Brain microvascular endothelial cell (primary cell): ENCODE results near the gene APBB2.
"Not testable (repeated sequence)": the region's sequence is repeated elsewhere in the genome, so short reads cannot be mapped to it uniquely, and the experiment has no call there.

Source experiments
- DNase-seq: peaks from one replicate; pipeline ENCODE4 v3.0.0-alpha.2; 2020
- H3K27ac ChIP-seq: fragments of 250-450 bp; sonication (Bioruptor Pico); 2 replicates; pipeline ENCODE4 v1.5.1; 2020; ENCODE audit warnings: mild to moderate bottlenecking, moderate library complexity
- H3K27me3 ChIP-seq: fragments of 250-450 bp; sonication (Bioruptor Pico); replicated peaks from 2 replicates; pipeline ENCODE4 v1.5.1; 2020; ENCODE audit warnings: mild to moderate bottlenecking
- H3K36me3 ChIP-seq: fragments of 250-450 bp; sonication (Bioruptor Pico); replicated peaks from 2 replicates; pipeline ENCODE4 v1.5.1; 2020; ENCODE audit warnings: mild to moderate bottlenecking
- H3K4me3 ChIP-seq: 2 replicates; pipeline ENCODE4 v1.5.1; 2011; ENCODE audit warnings: low read depth, mild to moderate bottlenecking, control low read depth, low read length, moderate library complexity
- CTCF ChIP-seq: IDR thresholded peaks from 2 replicates; pipeline ENCODE4 v1.5.1; 2011; ENCODE audit warnings: low read depth, mild to moderate bottlenecking, moderate library complexity, low read length, control low read depth, inconsistent platforms; ENCODE audit errors: missing control alignments
- in situ Hi-C: cut with HindIII; loops from 2 replicates; pipeline ENCODE4 v1.10.0; 2017; ENCODE audit warnings: low sequenced_read_pairs, low pct_ligation_motif_present

APBB2 gene

GRCh38 chr4:41009411-41009810, 204.9 kb downstream of the APBB2 start:
- H3K4me3 ChIP-seq, result no peak overlapping the region
- in situ Hi-C loops, result no loop called here

DNA sequence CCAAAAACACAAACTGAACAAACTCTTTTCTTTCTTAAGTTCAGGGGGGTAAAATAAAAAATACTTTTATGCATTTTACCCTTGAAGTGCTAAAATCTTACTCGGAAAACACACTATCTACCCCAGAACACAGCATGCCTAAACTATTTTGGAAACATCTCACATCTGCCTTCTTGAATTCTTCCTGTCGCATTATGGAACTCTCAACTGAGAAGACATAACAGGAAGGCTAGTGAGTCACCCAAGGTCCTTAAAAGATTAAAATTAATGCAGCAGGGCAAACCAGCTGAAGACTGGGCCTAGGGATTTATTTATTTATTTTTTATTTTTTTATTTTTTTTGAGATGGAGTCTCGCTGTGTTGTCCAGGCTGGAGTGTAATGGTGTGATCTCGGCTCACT, 208.2 kb downstream of the APBB2 start:
- Histone ChIP-seq H3K36me3 (peaks cover 5% of the 10 kb centered on the region), H3K27me3 (no peaks in the 10 kb centered on the region), H3K27ac (no peak overlapping the region), H3K4me3 (no peak overlapping the region)
- DNase-seq, result no peak
- no peak for TF ChIP-seq CTCF
- in situ Hi-C loops, result no loop called here

More at GRCh38 chr4:41009411-41009810, 204.9 kb downstream of the APBB2 start:
- peak overlapping the region; percentile 56 for H3K27ac ChIP-seq
- DNase-seq, result no peak
- no peak for TF ChIP-seq CTCF
- peaks cover 23% of the 10 kb centered on the region for H3K36me3 ChIP-seq
- H3K27me3 ChIP-seq, result no peaks in the 10 kb centered on the region

DNA sequence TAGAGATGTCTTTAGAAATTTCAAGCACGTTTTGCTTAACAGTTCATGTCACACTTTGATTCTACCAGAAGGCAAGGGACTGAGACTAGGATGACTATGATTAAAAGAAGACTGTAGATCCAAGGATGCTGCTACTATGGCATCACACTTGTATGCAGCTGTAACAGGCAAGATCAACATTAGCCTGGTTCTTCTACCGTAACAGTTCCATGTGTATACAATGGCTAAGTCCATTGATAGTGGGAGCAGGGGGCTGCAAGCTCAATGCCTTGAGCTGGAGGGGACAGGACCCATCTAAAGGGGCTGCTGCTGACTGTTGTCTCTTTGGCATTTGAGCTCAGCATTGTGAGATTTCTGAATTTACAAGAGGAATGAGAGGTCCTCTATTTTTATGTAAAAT, 212.0 kb downstream of the APBB2 start:
- no peaks in the 10 kb centered on the region for H3K27me3 ChIP-seq
- in situ Hi-C loops, result no loop called here
- no peak for DNase-seq
- no peak overlapping the region for H3K4me3 ChIP-seq
- H3K27ac ChIP-seq, result no peak overlapping the region
- no peak for TF ChIP-seq CTCF
- H3K36me3 ChIP-seq, result peaks cover 7% of the 10 kb centered on the region

GRCh38 chr4:41000356-41000755, 214.0 kb downstream of the APBB2 start:
- no peak overlapping the region for H3K4me3 ChIP-seq
- no peak overlapping the region for H3K27ac ChIP-seq
- no peak for TF ChIP-seq CTCF
- no peaks in the 10 kb centered on the region for H3K27me3 ChIP-seq
- H3K36me3 ChIP-seq, result peaks cover 3% of the 10 kb centered on the region
- in situ Hi-C loops, result no loop called here
- no peak for DNase-seq

- TF ChIP-seq CTCF, result no peak
- Histone ChIP-seq H3K36me3 (peaks cover 3% of the 10 kb centered on the region), H3K27ac (peak overlapping the region; percentile 56), H3K27me3 (no peaks in the 10 kb centered on the region), H3K4me3 (no peak overlapping the region)
- in situ Hi-C loops, result no loop called here
- DNase-seq, result peak; percentile 83
Observed at GRCh38 chr4:40998675-40999358, 215.5 kb downstream of the APBB2 start.

DNA sequence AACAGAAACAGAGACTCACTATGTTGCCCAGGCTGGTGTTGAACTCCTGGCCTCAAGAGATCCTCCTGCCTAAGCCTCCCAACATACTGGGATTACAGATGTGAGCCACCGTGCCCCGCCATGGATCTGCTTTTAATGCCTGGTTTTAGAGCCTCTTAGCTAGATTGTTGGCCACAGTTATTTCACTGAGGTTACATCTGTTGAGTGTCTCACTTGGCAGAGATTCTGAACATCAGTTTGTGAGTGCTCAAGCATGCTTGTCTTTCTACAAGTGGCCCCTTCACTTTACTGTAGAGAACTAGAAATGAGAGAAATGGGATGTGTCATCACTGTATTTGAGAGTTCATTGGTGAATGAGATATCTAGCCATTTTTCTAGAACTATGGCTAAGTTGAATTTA, 218.5 kb downstream of the APBB2 start:
- in situ Hi-C loops, result no loop called here
- DNase-seq, result no peak
- Histone ChIP-seq H3K36me3 (peaks cover under 1% of the 10 kb centered on the region), H3K4me3 (no peak overlapping the region), H3K27ac (no peak overlapping the region), H3K27me3 (no peaks in the 10 kb centered on the region)
- no peak for TF ChIP-seq CTCF

DNA sequence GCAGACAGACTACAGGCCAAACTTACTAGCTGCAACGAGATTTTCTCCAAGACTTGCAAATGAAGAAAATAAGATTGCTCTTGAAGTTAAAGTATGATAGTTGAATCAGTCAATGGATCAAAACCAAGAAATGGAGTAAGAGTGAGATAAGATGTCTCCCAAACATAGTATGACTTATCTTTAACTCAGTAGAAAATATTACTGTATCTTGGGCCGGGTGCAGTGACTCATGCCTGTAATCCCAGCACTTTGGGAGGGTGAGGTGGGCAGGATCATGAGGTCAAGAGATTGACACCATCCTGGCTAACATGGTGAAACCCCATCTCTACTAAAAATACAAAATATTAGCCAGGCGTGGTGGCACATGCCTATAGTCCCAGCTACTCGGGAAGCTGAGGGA, 220.0 kb downstream of the APBB2 start:
- H3K36me3 ChIP-seq, H3K27me3 ChIP-seq, H3K4me3 ChIP-seq, in situ Hi-C loops: not testable (repeated sequence)
- peak; percentile 67 for DNase-seq
- H3K27ac ChIP-seq, result peak overlapping the region; percentile 95

GRCh38 chr4:40993296-40993693, 221.0 kb downstream of the APBB2 start:
- H3K4me3 ChIP-seq, in situ Hi-C loops, DNase-seq, H3K27me3 ChIP-seq, H3K36me3 ChIP-seq: not testable (repeated sequence)
- peak overlapping the region; percentile 95 for H3K27ac ChIP-seq
